NT2/D1 (cell line): Measurements from ENCODE around the gene ZBTB8OS.

Source experiments
- YY1 ChIP-seq: IDR thresholded peaks from 2 replicates; pipeline ENCODE4 v1.6.1; 2011; ENCODE audit not compliant: insufficient read length, insufficient read depth
- ZNF274 ChIP-seq: IDR thresholded peaks from 2 replicates; pipeline ENCODE4 v1.6.1; 2011; ENCODE audit warnings: mild to moderate bottlenecking, low read depth, low read length

GRCh38 chr1:32580348-32581017 lies 69.9 kb downstream of the ZBTB8OS start:
- TF ChIP-seq ZNF274 (no peak), YY1 (no peak)
